ENCODE data around the gene BBIP1. TPM values are rescaled to one million over a fixed set of nuclear protein-coding genes. Genes with fewer than 3 reads are reported as not detected.

Gene BBIP1
- total RNA-seq, 1 experiment from 2014 or later: 32.9 TPM

DNA sequence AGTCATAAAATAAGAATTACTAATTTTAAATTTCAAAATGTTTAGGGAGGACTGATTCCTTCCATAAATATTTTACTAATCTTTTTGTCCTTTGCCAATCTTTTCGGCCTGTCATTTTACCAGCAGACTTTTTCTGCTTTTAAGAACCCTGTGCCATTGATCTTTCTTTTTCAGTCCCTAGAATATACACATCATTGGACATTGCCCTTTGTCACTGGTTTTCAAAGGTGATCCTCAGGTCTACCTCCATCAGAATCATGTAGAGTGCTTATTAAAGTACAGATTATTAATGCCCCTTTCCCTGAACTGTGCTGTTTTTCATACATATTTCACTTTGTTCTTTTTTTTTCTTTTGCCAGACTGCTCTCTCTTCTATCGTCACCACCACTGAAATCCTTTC is 44.2 kb upstream of the BBIP1 start:
- no peak for DNase-seq (ENCODE audit: low spot score)
- BruUV-seq (replicated peaks): no TSS peak
- Histone ChIP-seq H3K4me3 (ENCODE audit: low read depth, low read length, poor library complexity, severe bottlenecking) (no peak overlapping the region), H3K36me3 (ENCODE audit: insufficient read depth, low read length, poor library complexity, severe bottlenecking) (no peaks in the 10 kb centered on the region), H3K4me1 (ENCODE audit: insufficient read depth, low read length, poor library complexity, severe bottlenecking) (peaks cover 14% of the 10 kb centered on the region), H3K27ac (ENCODE audit: low read depth, low read length, poor library complexity, severe bottlenecking) (no peak overlapping the region), H3K27me3 (replicated peaks; ENCODE audit: insufficient read depth, low read depth, low read length, poor library complexity) (no peaks in the 10 kb centered on the region), H3K9me3 (ENCODE audit: low read depth, low read length, poor library complexity, severe bottlenecking) (no peaks in the 10 kb centered on the region)
- intact Hi-C loops (cut with micrococcal nuclease; ENCODE audit: unreplicated experiment): no loop called here
- TF ChIP-seq, protein P1, sequence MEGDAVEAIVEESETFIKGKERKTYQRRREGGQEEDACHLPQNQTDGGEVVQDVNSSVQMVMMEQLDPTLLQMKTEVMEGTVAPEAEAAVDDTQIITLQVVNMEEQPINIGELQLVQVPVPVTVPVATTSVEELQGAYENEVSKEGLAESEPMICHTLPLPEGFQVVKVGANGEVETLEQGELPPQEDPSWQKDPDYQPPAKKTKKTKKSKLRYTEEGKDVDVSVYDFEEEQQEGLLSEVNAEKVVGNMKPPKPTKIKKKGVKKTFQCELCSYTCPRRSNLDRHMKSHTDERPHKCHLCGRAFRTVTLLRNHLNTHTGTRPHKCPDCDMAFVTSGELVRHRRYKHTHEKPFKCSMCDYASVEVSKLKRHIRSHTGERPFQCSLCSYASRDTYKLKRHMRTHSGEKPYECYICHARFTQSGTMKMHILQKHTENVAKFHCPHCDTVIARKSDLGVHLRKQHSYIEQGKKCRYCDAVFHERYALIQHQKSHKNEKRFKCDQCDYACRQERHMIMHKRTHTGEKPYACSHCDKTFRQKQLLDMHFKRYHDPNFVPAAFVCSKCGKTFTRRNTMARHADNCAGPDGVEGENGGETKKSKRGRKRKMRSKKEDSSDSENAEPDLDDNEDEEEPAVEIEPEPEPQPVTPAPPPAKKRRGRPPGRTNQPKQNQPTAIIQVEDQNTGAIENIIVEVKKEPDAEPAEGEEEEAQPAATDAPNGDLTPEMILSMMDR (conservative IDR thresholded peaks at IDR 0.05; ENCODE audit: low read depth, low read length): no peak
- no peak for TF ChIP-seq EZH2 (IDR thresholded peaks at IDR 0.05; ENCODE audit: borderline replicate concordance, low read depth, low read length, poor library complexity, severe bottlenecking)
- ChIA-PET POLR2A (ENCODE audit: low non-redundant PET) (no interaction called here), CTCF (no interaction called here)

DNA sequence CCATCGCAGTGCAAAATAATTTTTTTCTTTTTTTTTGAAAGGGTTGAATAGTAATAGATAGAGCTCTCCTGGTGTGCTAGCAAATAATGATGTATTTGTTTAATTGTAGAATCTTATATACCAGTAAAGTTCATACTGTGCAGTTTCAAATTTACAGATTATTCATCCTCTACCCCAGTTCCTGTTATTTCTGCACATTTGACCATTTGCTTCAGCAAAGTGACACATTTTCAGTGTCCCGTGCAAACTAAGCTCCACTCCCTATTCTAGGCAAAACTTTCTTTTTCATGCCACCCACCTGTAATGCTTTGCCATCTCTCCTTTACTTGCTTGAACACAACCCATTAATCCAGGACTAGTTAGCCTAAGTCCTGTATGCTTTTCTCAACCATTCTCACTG is 43.5 kb upstream of the BBIP1 start:
- H3K27me3 ChIP-seq (replicated peaks; ENCODE audit: insufficient read depth, low read depth, low read length, poor library complexity): no peaks in the 10 kb centered on the region
- DNase-seq (ENCODE audit: low spot score): no peak
- BruUV-seq (replicated peaks): no TSS peak
- no peaks in the 10 kb centered on the region for H3K36me3 ChIP-seq (ENCODE audit: insufficient read depth, low read length, poor library complexity, severe bottlenecking)
- intact Hi-C loops (cut with micrococcal nuclease; ENCODE audit: unreplicated experiment): no loop called here
- TF ChIP-seq EZH2 (IDR thresholded peaks at IDR 0.05; ENCODE audit: borderline replicate concordance, low read depth, low read length, poor library complexity, severe bottlenecking): no peak
- TF ChIP-seq, protein P1 (conservative IDR thresholded peaks at IDR 0.05; ENCODE audit: low read depth, low read length): no peak
- ChIA-PET POLR2A (ENCODE audit: low non-redundant PET) (no interaction called here), CTCF (no interaction called here)
- no peak overlapping the region for H3K27ac ChIP-seq (ENCODE audit: low read depth, low read length, poor library complexity, severe bottlenecking)
- no peaks in the 10 kb centered on the region for H3K9me3 ChIP-seq (ENCODE audit: low read depth, low read length, poor library complexity, severe bottlenecking)
- peaks cover 14% of the 10 kb centered on the region for H3K4me1 ChIP-seq (ENCODE audit: insufficient read depth, low read length, poor library complexity, severe bottlenecking)
- no peak overlapping the region for H3K4me3 ChIP-seq (ENCODE audit: low read depth, low read length, poor library complexity, severe bottlenecking)

DNA sequence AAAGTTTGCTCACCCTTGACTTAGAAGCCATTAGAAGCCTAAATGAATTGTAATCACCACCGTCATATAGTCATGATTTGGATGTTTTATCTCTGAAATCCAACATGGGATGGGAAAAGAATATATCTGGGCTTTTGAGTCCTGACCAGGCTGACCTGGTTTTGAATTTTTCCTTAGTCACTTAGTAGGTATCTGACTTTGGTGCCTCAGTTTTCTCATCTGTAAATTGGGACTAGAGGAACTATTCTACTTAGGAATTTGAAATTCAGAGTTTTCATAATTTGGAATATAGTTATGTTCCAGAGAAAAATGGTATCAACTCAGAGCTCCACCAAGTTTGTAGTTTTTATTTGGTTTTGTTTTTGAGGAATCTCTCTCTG is 41.3 kb upstream of the BBIP1 start:
- Histone ChIP-seq H3K4me3 (ENCODE audit: low read depth, low read length, poor library complexity, severe bottlenecking) (no peak overlapping the region), H3K9me3 (ENCODE audit: low read depth, low read length, poor library complexity, severe bottlenecking) (no peaks in the 10 kb centered on the region), H3K27ac (ENCODE audit: low read depth, low read length, poor library complexity, severe bottlenecking) (no peak overlapping the region), H3K27me3 (replicated peaks; ENCODE audit: insufficient read depth, low read depth, low read length, poor library complexity) (no peaks in the 10 kb centered on the region), H3K36me3 (ENCODE audit: insufficient read depth, low read length, poor library complexity, severe bottlenecking) (no peaks in the 10 kb centered on the region), H3K4me1 (ENCODE audit: insufficient read depth, low read length, poor library complexity, severe bottlenecking) (peaks cover 9% of the 10 kb centered on the region)
- ChIA-PET POLR2A (ENCODE audit: low non-redundant PET) (no interaction called here), CTCF (no interaction called here)
- DNase-seq (ENCODE audit: low spot score): no peak
- intact Hi-C loops (cut with micrococcal nuclease; ENCODE audit: unreplicated experiment): no loop called here
- no TSS peak for BruUV-seq (replicated peaks)
- no peak for TF ChIP-seq EZH2 (IDR thresholded peaks at IDR 0.05; ENCODE audit: borderline replicate concordance, low read depth, low read length, poor library complexity, severe bottlenecking)
- TF ChIP-seq, protein P1 (conservative IDR thresholded peaks at IDR 0.05; ENCODE audit: low read depth, low read length): no peak

Measured in A673 (cell line).